HepG2 (cell line): ENCODE data around the gene DNALI1. TPM values are rescaled to one million over a fixed set of nuclear protein-coding genes. Genes with fewer than 3 reads are reported as not detected.

Experiments
- ATF3 ChIP-seq: sonication (generic); formaldehyde crosslinking; IDR thresholded peaks from 2 replicates; pipeline ENCODE4 v1.4.0; 2020; ENCODE audit warnings: missing genetic modification reagents
- FOXK2 ChIP-seq: fragments of 450-650 bp; IDR thresholded peaks from 2 replicates; pipeline ENCODE4 v1.6.1; 2016
- HNRNPH1 ChIP-seq: fragments of 200-400 bp; formaldehyde crosslinking; optimal IDR thresholded peaks from 2 replicates; pipeline ENCODE3; 2017; ENCODE audit warnings: mild to moderate bottlenecking, low read depth, low read length
- MAZ ChIP-seq, 2 experiments: sonication (generic) in 1 of 2; formaldehyde crosslinking in 1 of 2; IDR thresholded peaks; 2 replicates each; pipeline versions ENCODE4 v1.5.0 to v1.6.1; 2012 to 2020; ENCODE audit warnings: low read depth in 2 of 2, mild to moderate bottlenecking in 2 of 2, borderline replicate concordance in 1 of 2, improper control_type of control experiment in 1 of 2, low read length in 1 of 2, missing genetic modification reagents in 1 of 2, moderate library complexity in 1 of 2
- MTERF4 ChIP-seq: sonication (generic); formaldehyde crosslinking; IDR thresholded peaks from 2 replicates; pipeline ENCODE4 v1.8.0; 2023; ENCODE audit warnings: mild to moderate bottlenecking, missing genetic modification reagents
- MYC ChIP-seq: sonication (generic); formaldehyde crosslinking; IDR thresholded peaks from 2 replicates; pipeline ENCODE4 v1.9.0; 2021; ENCODE audit warnings: missing genetic modification reagents, borderline replicate concordance
- NFIC ChIP-seq: IDR thresholded peaks from 2 replicates; pipeline ENCODE4 v1.6.1; 2012; ENCODE audit warnings: mild to moderate bottlenecking, low read length, inconsistent platforms
- NPAS2 ChIP-seq: sonication (generic); formaldehyde crosslinking; IDR thresholded peaks from 2 replicates; pipeline ENCODE4 v1.8.0; 2022; ENCODE audit warnings: mild to moderate bottlenecking, missing genetic modification reagents, borderline replicate concordance
- ONECUT2 ChIP-seq: sonication (generic); formaldehyde crosslinking; IDR thresholded peaks from 2 replicates; pipeline ENCODE4 v1.4.0; 2020; ENCODE audit warnings: missing genetic modification reagents
- PRMT3 ChIP-seq: sonication (generic); formaldehyde crosslinking; IDR thresholded peaks from 2 replicates; pipeline ENCODE4 v1.8.1; 2022; ENCODE audit warnings: low read depth, mild to moderate bottlenecking, moderate library complexity, missing genetic modification reagents, borderline replicate concordance
- TBX3 ChIP-seq: fragments of 450-650 bp; IDR thresholded peaks from 2 replicates; pipeline ENCODE4 v1.6.1; 2017; ENCODE audit warnings: antibody characterized with exemption, mild to moderate bottlenecking, inconsistent platforms, borderline replicate concordance
- THYN1 ChIP-seq: sonication (generic); formaldehyde crosslinking; IDR thresholded peaks from 2 replicates; pipeline ENCODE4 v1.8.1; 2023; ENCODE audit warnings: low read depth, mild to moderate bottlenecking, moderate library complexity, missing genetic modification reagents, borderline replicate concordance
- TOE1 ChIP-seq: sonication (generic); formaldehyde crosslinking; IDR thresholded peaks from 2 replicates; pipeline ENCODE4 v1.4.0; 2020; ENCODE audit warnings: mild to moderate bottlenecking, missing genetic modification reagents
- ZFAT ChIP-seq: sonication (generic); formaldehyde crosslinking; conservative IDR thresholded peaks from 2 replicates; pipeline ENCODE4 v1.8.1; 2023; ENCODE audit warnings: missing genetic modification reagents, inconsistent platforms
- ZFP1 ChIP-seq: IDR thresholded peaks from 2 replicates; pipeline ENCODE4 v1.6.1; 2016
- ZFP91 ChIP-seq: sonication (generic); formaldehyde crosslinking; IDR thresholded peaks from 2 replicates; pipeline ENCODE4 v1.9.0; 2022; ENCODE audit warnings: missing genetic modification reagents, mild to moderate bottlenecking, borderline replicate concordance
- ZNF7 ChIP-seq: IDR thresholded peaks from 2 replicates; pipeline ENCODE4 v1.6.1; 2016; ENCODE audit warnings: missing biosample characterization, missing genetic modification reagents
- ZNF761 ChIP-seq: sonication (generic); formaldehyde crosslinking; conservative IDR thresholded peaks from 2 replicates; pipeline ENCODE4 v1.4.0; 2020; ENCODE audit warnings: mild to moderate bottlenecking, missing genetic modification reagents
- ZNF788 ChIP-seq: sonication (generic); formaldehyde crosslinking; IDR thresholded peaks from 2 replicates; pipeline ENCODE4 v1.5.0; 2020; ENCODE audit warnings: mild to moderate bottlenecking, missing genetic modification reagents, borderline replicate concordance
- ZNF839 ChIP-seq: sonication (generic); formaldehyde crosslinking; IDR thresholded peaks from 2 replicates; pipeline ENCODE4 v1.4.0; 2020; ENCODE audit warnings: missing genetic modification reagents, mild to moderate bottlenecking, borderline replicate concordance
- ZXDC ChIP-seq: sonication (generic); formaldehyde crosslinking; IDR thresholded peaks from 2 replicates; pipeline ENCODE4 v1.5.0; 2020; ENCODE audit warnings: mild to moderate bottlenecking, missing genetic modification reagents
- polyA plus RNA-seq, 8 experiments: library from polyadenylated mRNA; depleted of rRNA in 3 of 8; stranded (reverse) in 7 of 8; unstranded in 1 of 8; fragments of >200 nt; fragmentation: Illumina TruSeq in 4 of 8; extraction: Trizol in 4 of 8; gene quantifications; 2 replicates each; pipeline versions ENCODE4 v1.2.1 to v1.2.3, GENCODE V29; 2011 to 2016; ENCODE audit warnings: low read depth in 4 of 8, missing spikeins in 1 of 8, mixed read lengths in 1 of 8; ENCODE audit not compliant: insufficient read depth in 1 of 8
- total RNA-seq, 5 experiments: library from RNA; depleted of rRNA; stranded (reverse); fragments of >200 nt; fragmentation: Illumina TruSeq; extraction: Trizol; gene quantifications; 2 replicates each; pipeline ENCODE4 v1.2.3, GENCODE V29; 2016; ENCODE audit warnings: low read depth in 1 of 5

The DNALI1 gene
- total and polyA plus RNA-seq, 2 of the 13 experiments (the other 11 are each of a cell fraction or from before 2014, with no cell fraction given) = 0.42 to 0.70 TPM

- TF ChIP-seq MTERF4 (CRISPR knock-in tag) (no peak), NPAS2 (no peak), TBX3 (no peak), ZFP1 (CRISPR knock-in tag) (no peak), ZFP91 (CRISPR knock-in tag) (peak; percentile 73; the same call in 1 of the 2 replicates), FOXK2 (no peak), PRMT3 (CRISPR knock-in tag) (no peak), ZNF761 (peak; percentile 46; the same call in 1 of the 2 replicates), ONECUT2 (no peak), MAZ (IDR thresholded peaks at IDR 0.05; ENCODE audit: borderline replicate concordance, low read depth, low read length) (no peak), MAZ (CRISPR knock-in tag; IDR thresholded peaks at IDR 0.05; ENCODE audit: low read depth) (no peak; the same call in 1 of the 2 replicates), HNRNPH1 (no peak), ZNF839 (no peak), ZNF7 (CRISPR knock-in tag) (no peak), NFIC (no peak), ZFAT (CRISPR knock-in tag) (no peak), ZXDC (no peak), THYN1 (CRISPR knock-in tag) (no peak), MYC (CRISPR knock-in tag) (peak; percentile 73; the same call in 1 of the 2 replicates), ATF3 (CRISPR knock-in tag) (no peak), ZNF788 (CRISPR knock-in tag) (peak; percentile 76; the same call in 1 of the 2 replicates), TOE1 (CRISPR knock-in tag) (no peak)
Observed at GRCh38 chr1:37553927-37554808, 2.6 kb upstream of the DNALI1 start, which contains the start of gene SNIP1 (continued).
